H7 (cell line): ENCODE results near the gene NOS1AP. TPM values are rescaled to one million over a fixed set of nuclear protein-coding genes. Genes with fewer than 3 reads are reported as not detected.
A peak's percentile ranks its signal among the peaks of the same experiment; 100 is the strongest.
"Not testable (repeated sequence)": the region's sequence is repeated elsewhere in the genome, so short reads cannot be mapped to it uniquely, and the experiment has no call there.

Source experiments
- DNase-seq: peaks from one replicate; pipeline ENCODE4 v3.0.0; 2012
- H3K27me3 ChIP-seq: 2 replicates; pipeline ENCODE4 v1.6.0; 2011; ENCODE audit warnings: mild to moderate bottlenecking, low read length; ENCODE audit not compliant: control insufficient read depth, insufficient read depth
- H3K36me3 ChIP-seq: replicated peaks from 2 replicates; pipeline ENCODE4 v1.5.1; 2011; ENCODE audit warnings: low read length; ENCODE audit not compliant: control insufficient read depth, insufficient read depth
- H3K4me3 ChIP-seq: 2 replicates; pipeline ENCODE4 v1.5.1; 2011; ENCODE audit warnings: low read depth, mild to moderate bottlenecking, control low read depth, low read length, moderate library complexity; ENCODE audit not compliant: insufficient read depth
- total RNA-seq: library from RNA; depleted of rRNA; stranded (reverse); fragments of >200 nt; shearing (Covaris generic); gene quantifications from 2 replicates; pipeline ENCODE4 v1.2.3, GENCODE V29; 2014

Gene NOS1AP
- total RNA-seq, 1 experiment from 2014 or later, result 5.4 TPM

DNA sequence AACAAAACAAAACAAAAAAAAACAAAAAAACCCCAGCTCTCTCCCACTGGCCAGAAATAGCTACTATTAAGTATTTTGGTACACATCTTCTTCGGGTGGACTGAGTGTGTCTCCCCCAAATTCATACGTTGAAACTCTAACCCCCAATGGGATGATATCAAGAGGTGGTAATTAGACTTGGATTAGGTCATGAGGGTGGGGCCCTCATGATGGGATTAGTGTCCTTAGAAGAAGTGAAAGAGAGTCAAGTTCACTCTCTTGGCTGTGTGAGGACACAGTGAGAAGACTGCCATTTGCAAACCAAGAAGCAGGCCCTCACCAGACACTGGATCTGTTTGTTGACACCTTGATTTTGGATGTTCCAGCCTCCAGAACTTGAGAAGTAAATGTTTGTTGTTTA is 116.9 kb downstream of the NOS1AP start:
- no peak for DNase-seq
- H3K4me3 ChIP-seq, result no peak overlapping the region
- no peaks in the 10 kb centered on the region for H3K27me3 ChIP-seq
- no peaks in the 10 kb centered on the region for H3K36me3 ChIP-seq

DNA sequence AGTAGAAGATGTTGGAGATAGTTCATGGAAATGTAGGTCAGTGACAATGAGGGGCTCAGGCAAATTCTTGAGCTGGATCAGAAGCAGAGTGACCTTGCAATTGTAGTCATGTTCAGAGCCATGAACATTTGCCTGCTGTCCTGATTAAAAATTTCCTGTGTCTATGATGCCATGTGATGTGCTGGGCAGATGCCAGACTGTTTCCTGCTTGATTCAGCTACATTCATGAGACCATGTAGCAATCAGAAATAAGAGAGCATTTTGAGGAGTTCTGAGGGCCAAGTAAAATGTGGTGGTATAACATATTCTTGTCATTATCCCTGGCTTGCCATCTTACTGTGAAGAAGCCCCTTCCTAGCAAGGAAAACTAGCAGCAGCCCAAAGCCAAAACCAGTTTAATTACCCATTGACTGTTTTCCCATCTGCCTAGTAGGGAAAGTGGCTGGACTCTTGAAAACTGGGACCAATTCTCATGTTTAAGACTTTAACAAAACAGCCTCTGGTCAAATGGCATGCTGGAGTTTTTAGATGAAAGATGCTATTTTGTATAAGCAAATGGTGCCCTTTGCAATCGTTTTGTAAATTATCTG is 118.3 kb downstream of the NOS1AP start:
- H3K27me3 ChIP-seq, result no peaks in the 10 kb centered on the region
- DNase-seq, result no peak
- H3K36me3 ChIP-seq, result no peaks in the 10 kb centered on the region

DNA sequence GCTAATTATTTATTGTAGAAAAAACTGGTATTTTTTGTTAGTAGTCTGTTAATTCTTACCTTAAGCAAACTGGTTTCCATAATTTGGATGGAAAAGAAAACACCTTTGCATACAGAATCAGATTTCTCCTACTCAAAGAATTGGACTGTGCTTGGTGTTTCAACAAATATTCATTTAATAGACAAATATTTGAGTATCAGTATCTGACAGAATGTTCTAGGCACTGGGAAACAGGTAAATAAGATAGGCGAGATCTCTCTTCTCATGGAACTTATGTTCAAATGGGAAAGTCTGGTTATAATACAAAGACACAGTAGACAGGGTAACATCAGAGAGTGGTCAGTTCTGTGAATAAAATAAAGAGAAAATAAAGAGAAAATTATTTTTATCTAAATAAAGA is 119.9 kb downstream of the NOS1AP start:
- Histone ChIP-seq H3K36me3 (no peaks in the 10 kb centered on the region), H3K27me3 (no peaks in the 10 kb centered on the region), H3K4me3 (no peak overlapping the region)
- DNase-seq, result no peak

More for the DNA sequence above, 118.3 kb downstream of the NOS1AP start:
- H3K4me3 ChIP-seq, result no peak overlapping the region

DNA sequence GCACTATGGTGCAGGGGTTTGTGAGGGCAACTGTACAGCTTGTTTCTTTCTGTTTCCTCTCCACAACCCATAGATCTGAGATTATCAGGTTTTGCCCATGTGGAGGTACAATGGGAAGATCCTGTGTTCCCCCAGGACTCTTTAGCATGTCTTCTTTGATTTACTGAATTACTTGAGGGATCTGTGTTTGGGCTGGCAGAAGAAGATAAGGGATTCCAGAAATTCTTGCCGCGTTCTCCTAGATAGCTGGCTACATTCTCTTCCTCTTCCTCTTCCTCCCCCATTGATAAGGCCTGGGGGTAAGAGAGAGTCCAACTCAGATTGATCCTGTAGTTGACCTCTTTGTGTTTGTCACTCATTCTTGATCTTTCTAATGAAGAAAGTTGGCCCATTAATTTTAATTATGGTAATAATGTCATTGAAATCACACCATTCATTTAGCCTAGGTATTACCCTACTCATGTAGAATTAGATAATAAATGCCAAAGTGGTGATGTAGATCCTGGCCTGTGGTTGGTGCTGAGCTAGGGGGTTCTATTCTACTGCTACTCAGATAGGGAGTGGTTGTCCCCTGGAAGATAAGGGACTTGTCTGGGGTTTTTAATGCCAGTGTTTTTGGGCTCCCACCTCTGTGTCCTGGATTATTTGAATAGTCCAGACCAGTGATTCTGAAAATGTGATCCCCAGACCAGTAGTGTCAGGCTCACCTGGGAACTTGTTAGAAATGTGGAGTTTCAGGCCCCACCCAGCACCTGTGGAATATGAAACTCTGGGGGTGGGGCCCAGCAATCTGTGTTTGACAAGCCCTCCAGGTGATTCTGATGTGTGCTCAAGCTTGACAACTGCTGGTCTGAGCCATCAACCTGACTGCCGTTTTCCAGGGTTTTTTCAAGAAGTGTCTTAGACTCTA is 122.2 kb downstream of the NOS1AP start:
- Histone ChIP-seq H3K27me3 (no peaks in the 10 kb centered on the region), H3K36me3 (no peaks in the 10 kb centered on the region), H3K4me3 (no peak overlapping the region)
- DNase-seq, result no peak

DNA sequence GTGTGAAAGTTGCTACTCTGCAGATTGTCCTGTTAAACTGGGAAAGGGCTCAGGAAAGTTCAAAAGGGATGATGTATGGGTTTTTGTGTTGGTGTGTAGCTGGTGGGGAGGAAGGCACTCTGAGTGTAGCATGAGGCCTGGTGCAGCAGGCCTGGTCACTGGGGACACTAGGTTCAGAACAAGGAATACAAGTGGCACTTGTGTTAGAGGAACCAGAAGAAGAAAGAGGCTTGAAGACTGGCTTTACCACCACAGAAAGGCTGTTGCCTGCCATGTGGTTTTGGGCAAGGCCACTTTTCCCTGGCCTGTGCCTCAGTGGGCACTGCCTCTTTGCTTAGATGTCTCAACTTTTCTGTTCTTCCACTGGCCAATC is 122.8 kb downstream of the NOS1AP start:
- DNase-seq, result no peak
- Histone ChIP-seq H3K36me3 (no peaks in the 10 kb centered on the region), H3K27me3 (no peaks in the 10 kb centered on the region), H3K4me3 (no peak overlapping the region)

DNA sequence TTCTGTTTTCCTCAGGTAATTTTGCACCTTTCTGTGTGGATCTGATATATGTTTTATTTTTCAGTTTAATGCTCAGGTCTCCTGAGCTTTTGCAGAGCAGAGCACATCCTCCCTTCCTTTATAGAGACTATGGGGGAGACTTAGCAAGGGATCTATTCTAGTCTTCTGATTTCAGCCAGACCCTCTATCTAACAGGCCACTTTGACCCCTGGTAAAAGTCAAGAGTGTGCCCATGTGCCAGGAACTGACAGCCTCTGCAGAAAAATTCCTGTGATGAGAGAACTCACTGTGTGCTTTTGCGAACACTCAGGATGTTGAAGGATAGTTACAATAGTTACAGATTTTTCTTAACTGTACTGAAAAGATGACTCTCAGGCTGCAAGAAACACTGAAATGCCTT is 123.3 kb downstream of the NOS1AP start:
- Histone ChIP-seq H3K27me3 (no peaks in the 10 kb centered on the region), H3K4me3 (no peak overlapping the region), H3K36me3 (no peaks in the 10 kb centered on the region)
- no peak for DNase-seq

DNA sequence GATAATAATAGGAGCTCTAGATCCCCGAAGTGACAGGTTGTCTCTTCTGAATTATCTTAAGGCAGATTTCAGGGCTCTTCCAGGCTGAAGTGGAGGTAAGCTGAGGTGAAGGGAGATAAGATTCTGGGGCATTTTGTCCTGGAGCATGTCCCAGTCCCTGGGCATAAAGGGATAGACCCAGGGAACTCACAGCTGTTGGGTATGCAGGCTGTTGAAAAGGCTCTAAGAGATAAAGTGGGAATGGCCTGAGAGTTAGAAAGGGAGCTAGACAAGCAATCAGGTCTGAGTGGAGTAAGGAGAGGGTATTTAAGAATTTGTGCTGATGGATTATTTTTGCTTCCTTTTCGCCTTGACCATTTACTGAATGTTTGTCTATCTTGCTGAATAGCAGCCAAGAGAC is 123.7 kb downstream of the NOS1AP start:
- no peaks in the 10 kb centered on the region for H3K36me3 ChIP-seq
- H3K27me3 ChIP-seq, result no peaks in the 10 kb centered on the region
- no peak for DNase-seq
- H3K4me3 ChIP-seq, result no peak overlapping the region

DNA sequence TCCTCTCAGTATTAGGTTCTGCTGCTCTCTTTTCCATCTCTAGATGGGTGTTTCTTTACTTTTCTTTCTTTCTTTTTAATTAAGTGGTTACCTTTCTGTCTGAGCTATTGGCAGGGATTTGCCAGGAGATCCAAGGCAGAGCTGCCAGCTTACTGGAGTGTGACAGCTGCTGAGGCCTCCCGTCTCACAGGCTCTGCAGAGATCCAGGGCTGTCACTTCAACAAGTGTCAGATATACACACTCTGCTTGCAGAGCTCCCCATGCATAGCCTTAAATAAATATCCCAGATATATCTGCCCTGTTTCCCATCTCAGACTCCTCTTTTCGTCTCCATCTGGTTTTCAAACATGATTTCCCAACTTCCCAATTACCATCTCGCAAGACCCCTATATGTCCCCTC is 124.3 kb downstream of the NOS1AP start:
- no peaks in the 10 kb centered on the region for H3K27me3 ChIP-seq
- DNase-seq, result no peak
- no peak overlapping the region for H3K4me3 ChIP-seq
- no peaks in the 10 kb centered on the region for H3K36me3 ChIP-seq

DNA sequence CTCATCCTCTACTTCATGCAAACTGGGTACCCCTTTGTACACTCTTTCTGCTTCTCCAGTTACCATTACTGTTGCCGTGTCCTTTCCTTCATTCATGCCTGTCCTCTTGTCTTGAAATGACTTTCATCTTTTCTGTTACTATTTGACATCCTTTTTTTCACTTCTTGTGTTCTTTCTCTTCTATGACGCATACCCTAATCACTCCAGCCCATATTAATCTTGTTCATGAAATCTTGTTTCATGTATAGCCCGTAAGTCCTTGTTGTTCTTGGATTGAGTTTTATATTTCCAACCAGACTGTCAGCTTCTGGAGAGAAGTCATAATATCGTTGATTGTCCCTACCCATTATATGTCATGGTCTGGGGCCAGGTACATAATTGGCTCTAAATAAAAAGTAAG is 126.1 kb downstream of the NOS1AP start:
- Histone ChIP-seq H3K4me3 (no peak overlapping the region), H3K27me3 (no peaks in the 10 kb centered on the region), H3K36me3 (no peaks in the 10 kb centered on the region)
- no peak for DNase-seq

DNA sequence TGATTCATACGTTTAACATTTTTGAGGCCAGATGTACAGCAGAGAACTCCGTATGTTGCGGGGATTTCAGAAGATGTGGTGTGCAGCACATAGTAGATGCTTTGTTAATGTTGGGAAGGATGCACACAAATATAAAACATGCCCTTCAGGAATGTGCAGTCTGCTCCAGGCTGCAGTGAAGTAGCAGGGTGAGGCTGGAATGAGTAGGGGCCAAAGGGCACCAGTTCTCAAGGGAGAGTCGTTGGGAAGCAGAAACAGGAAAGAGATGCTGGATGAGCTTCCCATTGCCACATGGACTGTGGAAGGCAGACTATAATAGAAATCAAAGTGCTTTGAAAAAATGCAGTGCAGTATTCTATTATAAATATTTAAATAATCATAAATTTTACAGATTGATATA is 126.9 kb downstream of the NOS1AP start:
- Histone ChIP-seq H3K4me3 (no peak overlapping the region), H3K27me3 (no peaks in the 10 kb centered on the region), H3K36me3 (no peaks in the 10 kb centered on the region)
- DNase-seq, result no peak

DNA sequence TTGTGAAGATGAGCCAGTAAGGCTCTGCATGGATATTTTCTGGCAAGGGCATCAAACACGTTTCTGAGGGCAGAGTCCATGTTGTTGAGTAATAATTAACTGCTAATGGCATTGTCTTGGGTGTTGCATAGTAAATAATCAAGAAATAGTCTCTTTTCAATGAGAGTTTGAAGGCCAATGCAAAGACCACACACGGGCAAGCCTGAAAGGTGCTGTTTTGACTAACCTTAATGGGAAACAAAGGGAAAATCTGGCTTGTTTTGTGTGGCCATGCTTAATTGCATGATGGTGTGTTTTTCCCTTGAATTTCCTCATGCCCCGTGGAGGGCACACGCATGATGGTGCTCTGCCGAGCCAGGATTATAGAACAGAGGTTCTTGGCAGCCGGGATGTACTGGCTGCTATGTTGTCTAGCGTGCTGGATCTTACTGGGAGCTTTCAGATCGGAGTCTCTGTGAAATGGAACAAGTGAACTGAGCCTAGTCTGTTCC is 127.6 kb downstream of the NOS1AP start:
- H3K4me3 ChIP-seq, result no peak overlapping the region
- no peaks in the 10 kb centered on the region for H3K36me3 ChIP-seq
- no peak for DNase-seq
- H3K27me3 ChIP-seq, result no peaks in the 10 kb centered on the region

DNA sequence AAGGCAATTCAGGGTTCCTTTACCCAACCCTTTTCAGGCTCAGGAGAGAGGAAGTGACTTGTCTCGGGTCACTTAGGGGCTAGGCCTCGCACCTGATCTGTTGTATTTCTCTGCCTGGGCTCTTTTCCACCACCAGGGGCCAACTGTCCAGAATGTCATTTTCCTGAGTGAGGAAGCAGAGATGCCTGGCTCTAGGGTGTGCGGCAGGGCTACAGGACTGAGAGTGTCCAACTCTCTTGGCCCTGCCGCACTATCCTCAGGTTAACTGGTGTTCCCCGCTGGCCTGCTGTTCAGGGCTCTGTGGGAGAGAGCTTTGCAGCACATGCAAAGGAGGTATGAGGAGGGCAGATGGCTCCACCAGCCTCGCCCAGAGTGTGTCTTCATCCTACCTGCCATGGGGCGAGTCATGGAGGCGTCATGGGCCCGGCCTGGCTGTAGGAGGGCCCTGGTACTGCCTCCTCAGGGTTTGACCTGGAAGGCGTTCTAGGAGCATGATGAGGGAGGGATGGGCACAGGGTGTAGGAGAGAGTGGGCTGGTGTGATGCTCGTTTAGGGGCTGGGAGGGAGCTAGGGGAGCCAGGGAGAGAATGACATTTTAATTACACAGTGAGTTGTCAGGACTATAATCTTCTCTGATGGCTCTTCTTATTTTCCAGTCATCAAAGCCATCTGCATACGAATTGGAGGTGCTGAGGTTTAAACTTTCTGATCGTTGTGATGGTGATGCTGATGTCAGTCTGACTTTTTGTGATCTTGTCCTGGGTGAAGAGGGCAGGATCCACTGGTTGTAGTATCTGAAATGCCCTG is 128.3 kb downstream of the NOS1AP start:
- peak; percentile 10 for DNase-seq
- no peak overlapping the region for H3K4me3 ChIP-seq
- H3K27me3 ChIP-seq, result no peaks in the 10 kb centered on the region

DNA sequence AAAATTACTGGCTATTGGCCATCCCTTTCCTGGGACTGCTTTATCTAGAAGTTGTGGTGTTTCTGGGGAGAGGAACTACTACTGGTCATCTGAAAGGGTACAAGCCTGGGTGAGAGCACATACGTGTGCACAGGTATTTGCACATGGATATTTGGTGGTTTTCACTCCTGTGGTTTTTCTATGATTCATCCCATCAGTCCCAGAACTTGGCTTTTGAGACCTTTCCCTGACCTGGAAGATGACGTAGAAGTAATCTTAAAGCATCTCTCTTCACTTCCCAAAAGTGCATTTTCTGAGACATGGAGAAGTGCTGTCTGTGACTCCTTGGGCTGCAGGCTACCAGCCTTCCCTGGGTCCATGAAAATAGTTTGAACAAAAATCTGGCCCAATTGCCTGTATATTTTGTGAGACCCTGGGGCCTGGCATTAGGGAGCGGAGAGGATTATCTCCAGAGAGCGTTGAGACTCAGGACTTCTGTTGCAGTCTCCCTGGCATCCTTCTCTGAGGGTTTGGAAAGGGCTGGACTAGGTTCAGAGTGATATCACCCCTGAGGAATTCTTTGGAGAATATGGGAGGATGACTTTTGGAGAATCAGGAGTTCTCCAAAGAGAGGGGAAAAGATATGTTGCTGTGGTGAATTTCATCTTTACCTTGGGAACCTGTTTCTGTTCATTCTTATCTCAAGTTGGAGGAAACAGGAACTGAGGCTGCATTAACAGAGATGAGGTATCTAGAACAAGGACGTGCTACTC is 130.8 kb downstream of the NOS1AP start:
- Histone ChIP-seq H3K36me3 (no peaks in the 10 kb centered on the region), H3K27me3 (no peaks in the 10 kb centered on the region), H3K4me3 (no peak overlapping the region)
- DNase-seq, result no peak

More for the DNA sequence above, 128.3 kb downstream of the NOS1AP start:
- no peaks in the 10 kb centered on the region for H3K36me3 ChIP-seq

DNA sequence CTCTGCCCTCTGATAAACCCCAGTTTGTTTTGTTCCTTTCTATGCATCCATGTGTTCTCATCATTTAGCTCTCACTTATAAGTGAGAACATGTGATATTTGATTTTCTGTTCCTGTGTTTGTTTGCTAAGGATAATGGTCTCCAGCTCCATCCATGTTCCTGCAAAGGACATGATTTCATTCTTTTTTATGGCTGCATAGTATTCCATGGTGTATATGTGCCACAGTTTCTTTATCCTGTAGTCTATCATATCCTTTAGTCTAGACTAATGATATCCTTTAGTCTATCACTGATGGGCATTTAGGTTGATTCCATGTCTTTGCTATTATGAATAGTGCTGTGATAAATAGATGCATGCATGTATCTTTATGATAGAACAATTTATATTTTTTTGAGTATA is 131.6 kb downstream of the NOS1AP start:
- H3K36me3 ChIP-seq, H3K27me3 ChIP-seq, H3K4me3 ChIP-seq, DNase-seq: not testable (repeated sequence)
